Measurements from ENCODE around the gene AQP12B. TPM values are rescaled to one million over a fixed set of nuclear protein-coding genes. Genes with fewer than 3 reads are reported as not detected.

The AQP12B gene
- total RNA-seq: 0.17 TPM in 1 of 2 replicates, not detected in the other

GRCh38 chr2:240682431-240683224, at the start of gene AQP12B:
AQP12B (minus strand) TSS chr2:240682885; CDS start chr2:240682837, 48 bp downstream.

GRCh38 chr2:240691631-240692420, 9.1 kb upstream of the AQP12B start, which contains the start of gene AQP12A:
AQP12A (plus strand) TSS chr2:240691866; CDS start chr2:240691914, 48 bp downstream.

Other genes with a start within 250 kb of the AQP12B start
- 143 and 371 TPM in 2 replicates for gene GPC1, start 247.2 kb downstream of the AQP12B start, total RNA-seq
- 7.0 and 8.4 TPM in 2 replicates for gene ANKMY1, start 124.9 kb downstream of the AQP12B start, total RNA-seq
- gene DUSP28, start 122.5 kb downstream of the AQP12B start, total RNA-seq: 3.1 and 3.3 TPM in 2 replicates
- 30.1 and 36.4 TPM in 2 replicates for gene RNPEPL1, start 114.4 kb downstream of the AQP12B start, total RNA-seq
- 24.0 and 24.6 TPM in 2 replicates for gene CAPN10, start 96.2 kb downstream of the AQP12B start, total RNA-seq
- 0.99 TPM in 1 of 2 replicates, not detected in the other for gene GPR35, start 57.4 kb downstream of the AQP12B start, total RNA-seq
- not detected in 2 replicates for gene AQP12A, start 9.0 kb upstream of the AQP12B start, total RNA-seq
- gene KIF1A, start 137.3 kb upstream of the AQP12B start, total RNA-seq: not detected in 2 replicates
- not detected in 2 replicates for gene AGXT, start 185.9 kb upstream of the AQP12B start, total RNA-seq
- gene MAB21L4, start 213.3 kb upstream of the AQP12B start, total RNA-seq: not detected in 2 replicates
- gene CROCC2, start 223.5 kb upstream of the AQP12B start, total RNA-seq: 0.50 and 1.0 TPM in 2 replicates